SIG-M5 treated with dmso at 0.1 percent for 504 hours (cell line): ENCODE measurements around the gene ATP2C2.

Experiments used
- DNase-seq: peaks from one replicate; lab custom pipeline; 2025; ENCODE audit not compliant: unreplicated experiment; lab: John Stamatoyannopoulos, UW

ATP2C2 gene

GRCh38 chr16:84366208-84366607 is 2.1 kb upstream of the ATP2C2 start:
- DNase-seq = no peak

GRCh38 chr16:84367297-84367680 is 1.0 kb upstream of the ATP2C2 start:
- DNase-seq = peak; percentile 14

GRCh38 chr16:84367750-84368307 is 509 bp upstream of the ATP2C2 start:
- DNase-seq = no peak

GRCh38 chr16:84369105-84369504 is 767 bp downstream of the ATP2C2 start:
- DNase-seq = no peak

- DNase-seq = peak; percentile 14
These were observed 1.7 kb downstream of the ATP2C2 start for GRCh38 chr16:84369938-84370627.

GRCh38 chr16:84370723-84371552 is 2.6 kb downstream of the ATP2C2 start:
- no peak for DNase-seq

GRCh38 chr16:84371553-84371865 is 3.2 kb downstream of the ATP2C2 start:
- DNase-seq = no peak

GRCh38 chr16:84373907-84374489 is 5.7 kb downstream of the ATP2C2 start:
- no peak for DNase-seq

- DNase-seq = no peak
These were observed 9.8 kb downstream of the ATP2C2 start for GRCh38 chr16:84378099-84378498.

GRCh38 chr16:84378567-84378966 is 10.2 kb downstream of the ATP2C2 start:
- no peak for DNase-seq

GRCh38 chr16:84379008-84379708 is 10.8 kb downstream of the ATP2C2 start:
- no peak for DNase-seq

- no peak for DNase-seq
These were observed 11.5 kb downstream of the ATP2C2 start for GRCh38 chr16:84379709-84380362.

- DNase-seq = peak; percentile 39
These were observed 12.1 kb downstream of the ATP2C2 start for GRCh38 chr16:84380405-84380804.

- no peak for DNase-seq
These were observed 14.1 kb downstream of the ATP2C2 start for GRCh38 chr16:84382396-84382795.

- DNase-seq = no peak
These were observed 14.8 kb downstream of the ATP2C2 start for GRCh38 chr16:84383106-84383505.

GRCh38 chr16:84386047-84386446 is 17.7 kb downstream of the ATP2C2 start:
- DNase-seq = no peak

- no peak for DNase-seq
These were observed 18.7 kb downstream of the ATP2C2 start for GRCh38 chr16:84387021-84387420.

- no peak for DNase-seq
These were observed 21.9 kb downstream of the ATP2C2 start for GRCh38 chr16:84390131-84390785.

- peak; percentile 27 for DNase-seq
These were observed 23.1 kb downstream of the ATP2C2 start for GRCh38 chr16:84391151-84392030.
